GM12878 (cell line): ENCODE results near the gene MPP7. TPM values are rescaled to one million over a fixed set of nuclear protein-coding genes. Genes with fewer than 3 reads are reported as not detected.

ENCODE experiments used
- ATAC-seq: fragments of 200-7000 bp; cut with Tn5 transposase; 3 replicates; pipeline ENCODE4 v1.9.1; 2020; ENCODE audit warnings: mild to moderate bottlenecking, moderate library complexity
- BruUV-seq: library from RNA; stranded (reverse); fragments of 400-500 nt; replicated peaks from 2 replicates; lab custom pipeline; 2021; lab: Mats Ljungman, UMichigan
- CTCF ChIA-PET: fragments of 300-600 bp; sonication (Branson Sonifier 250); formaldehyde crosslinking; extraction: SDS; loops from one replicate; lab custom pipeline; 2021; ENCODE audit warnings: inconsistent platforms; lab: Yijun Ruan, JAX
- POLR2A ChIA-PET: fragments of 350-600 bp; formaldehyde crosslinking; extraction: SDS; loops from one replicate; lab custom pipeline; 2021; ENCODE audit warnings: inconsistent platforms; lab: Charles Lee
- RAD21 ChIA-PET: fragments of 300-600 bp; sonication (Branson Sonifier 250); formaldehyde crosslinking; loops from one replicate; lab custom pipeline; 2023; ENCODE audit warnings: antibody characterized with exemption; ENCODE audit not compliant: unreplicated experiment; lab: Charles Lee
- SMC1A ChIA-PET: fragments of 300-600 bp; sonication (Branson Sonifier 250); formaldehyde crosslinking; loops from one replicate; lab custom pipeline; 2023; ENCODE audit not compliant: unreplicated experiment, uncharacterized antibody; lab: Charles Lee
- DNase-seq: peaks from one replicate; pipeline ENCODE4 v3.0.0-alpha.2; 2011; ENCODE audit warnings: low read depth, low spot score
- FAIRE-seq: peaks from 3 replicates; lab custom pipeline; 2011; peaks lifted over from hg19 to GRCh38; lab: Jason Lieb, UNC
- H2AFZ ChIP-seq: 2 replicates; pipeline ENCODE4 v1.6.0; 2011; ENCODE audit warnings: low read depth, low read length, control low read depth; ENCODE audit not compliant: control insufficient read depth
- H3K27ac ChIP-seq: 2 replicates; pipeline ENCODE4 v1.5.1; 2011; ENCODE audit warnings: control low read depth; ENCODE audit not compliant: control insufficient read depth, insufficient read depth
- H3K27me3 ChIP-seq, 2 experiments: replicated peaks in 1 of 2; 2 replicates each; pipeline versions ENCODE4 v1.6.0 to v1.6.1; 2011; ENCODE audit warnings: low read length in 1 of 2; ENCODE audit not compliant: control insufficient read depth in 2 of 2, insufficient read depth in 2 of 2
- H3K36me3 ChIP-seq, 2 experiments: 2 replicates each; pipeline ENCODE4 v1.5.1; 2011; ENCODE audit warnings: low read length in 1 of 2; ENCODE audit not compliant: control insufficient read depth in 2 of 2, insufficient read depth in 2 of 2
- H3K4me1 ChIP-seq: 2 replicates; pipeline ENCODE4 v1.6.1; 2011; ENCODE audit warnings: mild to moderate bottlenecking, low read length, moderate library complexity, mixed read lengths; ENCODE audit not compliant: control insufficient read depth, insufficient read depth
- H3K4me2 ChIP-seq: 2 replicates; pipeline ENCODE4 v1.6.0; 2011; ENCODE audit warnings: control low read depth; ENCODE audit not compliant: control insufficient read depth, insufficient read depth
- H3K4me3 ChIP-seq: fragments of 200-600 bp; sonication (generic); 2 replicates; pipeline ENCODE4 v1.5.1; 2016
- H3K79me2 ChIP-seq: 2 replicates; pipeline ENCODE4 v1.6.0; 2011; ENCODE audit warnings: low read length; ENCODE audit not compliant: control insufficient read depth, insufficient read depth
- H3K9ac ChIP-seq: 2 replicates; pipeline ENCODE4 v1.8.0; 2011; ENCODE audit warnings: low read length, control low read depth, mixed read lengths; ENCODE audit not compliant: control insufficient read depth, insufficient read depth
- H3K9me3 ChIP-seq: replicated peaks from 3 replicates; pipeline ENCODE4 v1.5.1; 2011; ENCODE audit warnings: mild to moderate bottlenecking, low read length; ENCODE audit not compliant: control insufficient read depth, insufficient read depth
- H4K20me1 ChIP-seq: 2 replicates; pipeline ENCODE4 v1.6.0; 2011; ENCODE audit not compliant: control insufficient read depth, insufficient read depth
- CBX3 ChIP-seq: fragments of 200-600 bp; sonication (generic); IDR thresholded peaks from 2 replicates; pipeline ENCODE4 v1.6.1; 2016; ENCODE audit warnings: low read depth, borderline replicate concordance
- ESRRA ChIP-seq: IDR thresholded peaks from 2 replicates; pipeline ENCODE4 v1.6.1; 2012; ENCODE audit warnings: mild to moderate bottlenecking, low read length, improper control_type of control experiment
- JUNB ChIP-seq: IDR thresholded peaks from 2 replicates; pipeline ENCODE4 v1.6.1; 2016; ENCODE audit warnings: antibody characterized with exemption, mild to moderate bottlenecking
- KDM1A ChIP-seq: fragments of 200-600 bp; sonication (generic); IDR thresholded peaks from 2 replicates; pipeline ENCODE4 v1.6.1; 2016; ENCODE audit warnings: borderline replicate concordance
- NFYB ChIP-seq: IDR thresholded peaks from 2 replicates; pipeline ENCODE4 v1.6.1; 2011; ENCODE audit warnings: low read depth, mild to moderate bottlenecking, low read length, improper control_type of control experiment, moderate library complexity; ENCODE audit not compliant: insufficient read depth
- NRF1 ChIP-seq: conservative IDR thresholded peaks from 2 replicates; pipeline ENCODE4 v1.6.1; 2011; ENCODE audit warnings: mild to moderate bottlenecking, low read depth, low read length, improper control_type of control experiment
- SIX5 ChIP-seq: IDR thresholded peaks from 2 replicates; pipeline ENCODE4 v1.6.1; 2011; ENCODE audit warnings: mild to moderate bottlenecking, low read depth, low read length, moderate library complexity; ENCODE audit not compliant: severe bottlenecking
- WGBS: methylation state at CpG from one replicate; pipeline ENCODE4 v1.1.6; 2016; ENCODE audit warnings: low lambda C conversion rate; ENCODE audit not compliant: insufficient replicate concordance, insufficient coverage; ENCODE audit errors: missing lambda C conversion rate; 5-methylcytosine and 5-hydroxymethylcytosine counted together
- in situ Hi-C: fragments of 300-500 bp; cut with MboI; formaldehyde crosslinking; loops from 9 replicates; pipeline ENCODE4 v1.14.3; 2018; ENCODE audit warnings: mixed read lengths
- intact Hi-C: fragments of 100-400 bp; cut with micrococcal nuclease; formaldehyde crosslinking; loops from one replicate; pipeline ENCODE4 v1.14.2; 2022; ENCODE audit not compliant: unreplicated experiment
- polyA plus RNA-seq, 11 experiments: library from polyadenylated mRNA; depleted of rRNA in 4 of 11; unstranded in 6 of 11; stranded (reverse) in 5 of 11; fragments of >200 nt; fragmentation: Nextera tagmentation in 4 of 11; fragmentation: Illumina TruSeq in 1 of 11; extraction: Ambion mirVana in 4 of 11; extraction: Trizol in 1 of 11; gene quantifications; 1 replicate in 1 of 11; 2 replicates in 10 of 11; pipeline versions ENCODE4 v1.2.1 to v1.2.3, GENCODE V29; 2011 to 2016; ENCODE audit warnings: inconsistent platforms in 2 of 11, missing spikeins in 2 of 11, low read depth in 1 of 11
- total RNA-seq, 4 experiments: library from RNA; depleted of rRNA in 3 of 4; stranded (reverse); fragments of >200 nt in 3 of 4; fragmentation: Illumina TruSeq in 1 of 4; extraction: Trizol in 1 of 4; gene quantifications; 2 replicates each; pipeline versions ENCODE4 v1.2.1 to v1.2.3, GENCODE V29; 2013 to 2021
- TF ChIP-seq, protein P1 (sequence below): fragments of 450-650 bp; IDR thresholded peaks from 2 replicates; pipeline ENCODE4 v1.6.1; 2017; ENCODE audit warnings: low read depth, mild to moderate bottlenecking, moderate library complexity
- TF ChIP-seq, protein P2 (sequence below): IDR thresholded peaks from 2 replicates; pipeline ENCODE4 v1.6.1; 2011; ENCODE audit warnings: low read depth, mild to moderate bottlenecking, low read length, moderate library complexity, borderline replicate concordance; ENCODE audit errors: extremely low read depth

The MPP7 gene
- total and polyA plus RNA-seq, 10 of the 15 experiments (the other 5 are each of a cell fraction or from before 2014, with no cell fraction given) = 0.01 to 0.15 (median 0.05) TPM; not detected in 2

DNA sequence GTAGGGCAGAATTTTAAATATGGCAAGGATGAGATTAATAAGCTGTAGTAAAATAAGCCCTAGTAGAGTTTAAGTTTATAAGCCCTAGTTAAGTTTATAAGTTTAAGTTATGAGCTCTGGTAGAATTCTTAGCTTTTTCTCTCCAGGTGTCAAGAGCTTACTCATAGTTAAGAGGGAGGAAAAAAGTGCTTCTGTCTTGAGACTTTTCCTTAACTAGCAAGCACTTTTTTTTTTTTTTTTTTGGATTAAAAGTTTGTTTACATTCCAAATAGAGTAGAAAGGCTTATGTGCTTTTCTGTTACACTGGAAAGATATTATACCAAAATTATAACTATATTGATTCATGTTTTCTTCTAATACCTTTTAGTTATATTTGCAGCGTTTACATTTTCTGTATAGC is 25.5 kb upstream of the MPP7 start:
- H3K9ac ChIP-seq = no peak overlapping the region
- H3K4me2 ChIP-seq = no peak overlapping the region
- H3K27me3 ChIP-seq = 0 out of 4 replicates have a peak, but pooled peaks cover 0 to 3% of the 10 kb centered on the region in 2 experiments
- no peak overlapping the region for H3K27ac ChIP-seq
- ChIA-PET RAD21 (no interaction called here), SMC1A (interaction anchor here (0.6 to 2.4 kb wide), 5 partner anchors 10 to 334 kb away, joined by 3 to 7 read pairs (median 3); partner anchors contain the start of gene MPP7), CTCF (interaction anchor here (0.6 to 3.1 kb wide), 3 partner anchors 11 to 149 kb away, joined by 3 to 11 read pairs (median 5); no protein-coding TSS in a partner anchor), POLR2A (no interaction called here)
- DNase-seq = no peak
- H3K4me3 ChIP-seq = no peak overlapping the region
- H4K20me1 ChIP-seq = no peaks in the 10 kb centered on the region
- intact Hi-C loops = no loop called here
- H3K36me3 ChIP-seq = no peaks in the 10 kb centered on the region
- FAIRE-seq = no peak
- no TSS peak for BruUV-seq
- in situ Hi-C loops = no loop called here
- H3K4me1 ChIP-seq = peaks cover under 1% of the 10 kb centered on the region; the same call in 1 of the 2 replicates
- no peaks in the 10 kb centered on the region for H3K79me2 ChIP-seq
- H2AFZ ChIP-seq = no peak overlapping the region
- 52% methylated on average over 1 of the region's 1 CpG for WGBS
- ATAC-seq = no peak
- TF ChIP-seq KDM1A = no peak
- TF ChIP-seq CBX3 = no peak
- TF ChIP-seq, protein P1, sequence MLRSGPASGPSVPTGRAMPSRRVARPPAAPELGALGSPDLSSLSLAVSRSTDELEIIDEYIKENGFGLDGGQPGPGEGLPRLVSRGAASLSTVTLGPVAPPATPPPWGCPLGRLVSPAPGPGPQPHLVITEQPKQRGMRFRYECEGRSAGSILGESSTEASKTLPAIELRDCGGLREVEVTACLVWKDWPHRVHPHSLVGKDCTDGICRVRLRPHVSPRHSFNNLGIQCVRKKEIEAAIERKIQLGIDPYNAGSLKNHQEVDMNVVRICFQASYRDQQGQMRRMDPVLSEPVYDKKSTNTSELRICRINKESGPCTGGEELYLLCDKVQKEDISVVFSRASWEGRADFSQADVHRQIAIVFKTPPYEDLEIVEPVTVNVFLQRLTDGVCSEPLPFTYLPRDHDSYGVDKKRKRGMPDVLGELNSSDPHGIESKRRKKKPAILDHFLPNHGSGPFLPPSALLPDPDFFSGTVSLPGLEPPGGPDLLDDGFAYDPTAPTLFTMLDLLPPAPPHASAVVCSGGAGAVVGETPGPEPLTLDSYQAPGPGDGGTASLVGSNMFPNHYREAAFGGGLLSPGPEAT = no peak
- TF ChIP-seq, protein P2, sequence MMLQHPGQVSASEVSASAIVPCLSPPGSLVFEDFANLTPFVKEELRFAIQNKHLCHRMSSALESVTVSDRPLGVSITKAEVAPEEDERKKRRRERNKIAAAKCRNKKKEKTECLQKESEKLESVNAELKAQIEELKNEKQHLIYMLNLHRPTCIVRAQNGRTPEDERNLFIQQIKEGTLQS = no peak
- TF ChIP-seq JUNB = no peak
- no peak for TF ChIP-seq NRF1
- TF ChIP-seq NFYB = no peak
- no peak for TF ChIP-seq ESRRA
- no peak for TF ChIP-seq SIX5
- no peaks in the 10 kb centered on the region for H3K9me3 ChIP-seq
